ENCODE data around the gene TTLL10.

Gene TTLL10

DNA sequence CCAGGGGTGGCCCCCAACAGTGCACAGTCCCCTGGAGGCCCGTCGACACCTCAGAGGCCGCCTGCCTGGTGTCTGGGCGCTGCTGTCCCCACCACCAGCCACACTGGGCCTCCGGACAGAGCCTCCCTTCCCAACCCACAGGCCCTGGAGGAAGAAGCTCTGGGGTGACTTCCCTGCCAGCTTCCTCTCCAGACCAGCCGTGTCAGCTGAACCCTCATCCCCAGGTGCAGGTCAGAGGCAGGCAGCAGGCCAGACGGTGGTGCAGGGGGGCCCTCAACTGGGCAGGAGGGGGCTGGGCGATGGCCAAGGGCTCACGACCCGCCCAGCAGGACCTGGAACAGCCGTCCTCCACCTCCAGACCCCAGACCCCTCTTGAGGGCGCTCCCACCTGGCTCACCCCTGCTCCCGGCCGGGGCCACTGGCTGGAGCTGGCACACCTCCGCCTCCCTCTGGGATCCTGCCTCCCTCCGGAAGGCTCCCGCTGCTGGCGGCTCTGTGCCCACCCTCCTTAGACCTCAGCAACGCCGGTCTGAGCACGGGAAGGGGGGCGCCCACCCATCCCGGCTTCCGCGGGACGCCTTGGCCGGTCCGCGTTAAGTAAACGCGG, 32.2 kb downstream of the TTLL10 start:
- no peak for DNase-seq (ENCODE audit: low read depth, low spot score)

DNA sequence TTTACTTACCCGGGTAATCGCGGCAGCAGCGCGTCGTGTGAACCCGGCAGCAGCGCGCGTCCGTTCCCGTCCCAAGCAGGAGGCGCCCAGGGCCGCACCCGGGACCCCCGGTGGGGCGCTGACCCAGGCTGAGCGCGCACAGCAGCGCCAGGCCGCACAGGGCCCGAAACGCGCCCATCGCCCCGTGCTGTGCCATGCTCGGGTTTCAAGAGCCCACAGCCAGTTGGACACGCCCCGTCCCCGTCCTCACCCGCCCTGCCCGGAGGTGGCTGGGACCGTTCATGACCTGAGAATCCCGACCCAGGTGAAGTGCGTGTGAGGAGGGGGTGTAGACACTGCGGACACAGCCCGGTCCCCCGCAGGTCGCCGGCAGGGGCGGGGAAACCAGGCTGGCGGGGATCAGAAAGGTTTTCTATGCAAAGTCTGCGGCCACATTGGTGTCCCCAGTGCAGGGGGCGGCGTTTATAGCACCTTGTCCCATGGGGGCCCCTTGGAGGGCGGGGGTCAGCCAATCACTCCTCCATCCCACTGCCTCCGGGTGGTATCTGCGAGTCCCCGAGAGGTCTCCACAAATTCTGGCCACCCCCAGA, 32.8 kb downstream of the TTLL10 start, which contains the start of gene TNFRSF18:
TSS of gene TNFRSF18 (minus strand) at position 217 of the 590 bp plus-strand sequence. CDS start at position 196, 21 bp downstream.
- DNase-seq (ENCODE audit: low read depth, low spot score): peak; percentile 53

DNA sequence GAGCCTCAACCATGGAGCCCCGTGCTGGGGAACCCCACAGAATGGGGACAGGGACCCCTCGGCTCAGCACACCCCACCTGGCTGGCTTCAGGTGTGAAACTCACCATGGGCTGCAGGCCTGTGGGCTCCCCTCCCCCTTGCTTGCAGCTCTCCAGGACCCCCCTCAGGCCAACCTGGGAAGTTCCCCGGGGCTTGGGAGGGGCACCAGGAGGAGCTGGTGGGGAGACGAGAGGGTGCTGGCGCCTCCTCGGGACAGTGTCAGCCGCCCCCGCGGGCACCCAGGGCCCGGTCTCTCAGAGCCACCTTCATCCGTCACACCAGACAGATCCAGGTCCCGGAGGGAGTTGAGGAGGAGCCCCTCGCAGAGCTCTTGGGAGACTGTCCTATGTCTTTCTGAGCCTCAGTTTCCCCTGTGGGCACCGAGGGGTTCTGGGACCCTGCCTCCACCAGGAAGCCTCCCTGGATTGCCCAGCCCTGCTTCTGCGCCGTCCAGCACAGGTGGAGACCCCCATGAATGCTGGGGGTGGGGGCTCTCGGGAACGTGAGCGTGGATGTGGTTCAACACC, 33.4 kb downstream of the TTLL10 start:
- DNase-seq (ENCODE audit: low read depth, low spot score): no peak

DNA sequence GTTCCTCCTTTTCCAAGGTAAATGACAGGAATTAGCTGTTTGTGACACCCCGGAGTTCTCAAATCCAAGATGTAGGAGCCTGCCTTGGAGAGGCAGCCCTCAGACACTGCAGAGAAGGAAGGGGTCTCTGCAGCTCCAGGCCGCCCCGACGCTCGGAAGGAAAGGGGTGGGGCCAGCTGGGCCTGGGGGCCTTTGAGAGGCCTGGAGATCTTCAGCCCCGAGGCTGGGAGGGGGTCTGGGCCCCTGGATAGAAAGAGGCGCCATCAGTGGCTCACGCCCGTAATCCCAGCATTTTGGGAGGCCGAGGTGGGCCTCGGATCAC, 33.9 kb downstream of the TTLL10 start:
- DNase-seq (ENCODE audit: low read depth, low spot score): no peak

DNA sequence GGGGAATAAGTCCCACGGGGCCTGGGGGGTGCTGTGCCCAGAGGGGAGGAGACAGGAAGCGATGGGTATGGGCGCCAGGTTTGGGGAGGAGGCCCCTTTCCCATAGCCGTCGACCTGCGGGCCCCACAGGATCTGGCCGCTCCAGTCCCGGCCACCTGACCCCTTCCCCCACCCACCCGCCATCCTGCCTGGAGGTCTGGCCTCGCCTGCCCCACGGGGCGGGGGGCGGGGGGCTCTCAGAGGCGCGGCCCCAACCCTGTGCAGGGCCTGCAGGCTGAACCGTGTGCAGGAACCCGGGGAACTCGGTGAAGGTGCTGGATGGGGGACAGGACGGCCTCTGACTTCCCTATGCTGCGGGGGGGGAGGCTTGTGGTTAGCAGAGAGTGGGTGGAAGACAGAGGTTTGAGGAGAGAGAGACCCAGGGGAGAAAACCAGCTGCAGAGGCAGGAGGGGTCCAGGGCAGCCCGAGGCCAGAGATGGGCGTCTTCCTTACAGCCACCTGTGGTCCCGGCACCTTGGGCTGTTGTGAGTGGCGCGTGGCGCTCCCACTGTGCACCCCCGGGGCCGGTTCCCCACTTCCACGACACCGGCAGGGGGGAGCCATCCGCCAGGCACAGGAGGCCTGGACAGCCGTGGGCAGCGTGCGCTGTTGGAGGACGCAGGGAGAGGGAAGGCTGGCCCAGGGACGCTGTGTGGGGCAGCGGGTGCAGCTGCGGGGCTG, 35.2 kb downstream of the TTLL10 start:
- no peak for DNase-seq (ENCODE audit: low read depth, low spot score)

DNA sequence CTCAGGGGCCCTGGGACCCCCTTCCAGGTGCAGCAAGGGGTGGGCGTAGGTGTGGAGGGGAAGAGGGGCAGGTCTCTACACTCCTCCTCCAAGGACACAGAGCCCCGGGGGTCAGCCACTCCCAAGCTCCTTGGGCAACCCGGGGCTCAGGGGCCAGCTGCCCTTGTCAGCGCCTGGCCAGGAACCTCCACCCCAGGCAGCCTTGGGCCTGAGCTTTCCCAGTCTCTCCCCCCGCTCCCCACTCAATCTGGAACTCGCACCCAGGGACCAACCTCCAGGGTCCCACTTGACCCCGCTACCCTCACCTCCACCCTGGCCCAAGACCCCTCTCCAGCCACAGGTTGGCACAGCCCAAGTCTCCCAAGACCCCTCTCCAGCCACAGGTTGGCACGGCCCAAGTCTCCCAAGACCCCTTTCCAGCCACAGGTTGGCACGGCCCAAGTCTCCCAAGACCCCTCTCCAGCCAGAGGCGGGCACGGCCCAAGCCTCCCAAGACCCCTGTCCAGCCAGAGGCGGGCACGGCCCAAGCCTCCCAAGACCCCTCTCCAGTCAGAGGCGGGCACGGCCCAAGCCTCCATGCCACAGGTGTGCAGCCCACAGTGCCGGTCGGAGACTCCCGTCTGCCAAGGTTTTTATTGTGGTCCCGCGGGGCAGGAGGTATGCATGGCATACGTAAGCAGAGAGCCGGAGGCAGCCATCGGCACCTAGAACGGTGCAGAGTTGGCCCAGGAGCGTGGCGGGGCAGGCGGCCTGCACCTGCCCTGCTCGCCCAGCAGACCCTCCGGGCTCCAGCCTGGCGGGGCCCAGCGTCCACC, 37.3 kb downstream of the TTLL10 start:
- DNase-seq (ENCODE audit: low read depth, low spot score): no peak

DNA sequence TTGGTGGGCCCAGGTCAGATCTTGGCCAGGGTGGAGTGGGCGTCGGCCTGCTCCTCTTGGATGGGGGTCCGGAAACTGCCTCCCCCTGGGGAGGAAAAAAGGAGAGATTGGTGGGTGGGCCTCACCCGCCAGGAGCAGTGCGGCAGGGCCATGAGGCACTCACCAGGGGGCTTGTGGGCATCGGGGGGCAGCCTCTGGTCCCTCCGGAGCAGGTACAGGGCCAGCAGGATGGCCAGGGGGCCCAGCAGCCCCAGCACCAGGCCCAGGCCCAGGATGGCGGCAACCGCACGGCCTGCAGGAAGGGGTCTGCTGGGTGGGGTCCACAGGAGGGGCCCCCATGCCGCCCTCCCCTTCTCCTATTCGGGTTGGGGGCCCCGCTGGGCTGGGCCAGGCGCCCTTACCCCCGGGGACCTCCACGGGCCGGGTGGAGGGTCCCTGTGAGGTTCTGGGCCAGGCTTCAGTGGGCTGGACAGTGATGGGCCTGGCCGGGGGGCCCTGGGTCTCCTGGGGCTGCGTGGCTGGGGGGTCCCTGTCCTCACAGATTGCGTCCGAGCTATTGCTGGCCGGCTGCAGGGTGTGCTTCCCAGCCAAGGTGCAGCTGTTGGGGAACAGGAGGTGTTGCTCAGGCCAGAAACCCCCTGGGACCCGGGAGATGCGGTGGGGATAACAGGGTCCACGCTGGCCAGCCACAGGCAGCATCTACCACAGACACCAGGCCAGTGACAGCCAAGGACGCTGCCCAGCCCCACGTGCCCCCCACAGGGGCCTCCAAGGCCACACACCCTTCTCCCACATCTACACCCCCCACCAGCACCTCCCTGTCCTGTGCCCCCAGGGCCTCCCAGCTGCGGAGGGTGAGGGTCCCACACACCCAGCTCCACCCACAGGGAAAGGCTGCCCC, 38.1 kb downstream of the TTLL10 start:
- DNase-seq (ENCODE audit: low read depth, low spot score): no peak

DNA sequence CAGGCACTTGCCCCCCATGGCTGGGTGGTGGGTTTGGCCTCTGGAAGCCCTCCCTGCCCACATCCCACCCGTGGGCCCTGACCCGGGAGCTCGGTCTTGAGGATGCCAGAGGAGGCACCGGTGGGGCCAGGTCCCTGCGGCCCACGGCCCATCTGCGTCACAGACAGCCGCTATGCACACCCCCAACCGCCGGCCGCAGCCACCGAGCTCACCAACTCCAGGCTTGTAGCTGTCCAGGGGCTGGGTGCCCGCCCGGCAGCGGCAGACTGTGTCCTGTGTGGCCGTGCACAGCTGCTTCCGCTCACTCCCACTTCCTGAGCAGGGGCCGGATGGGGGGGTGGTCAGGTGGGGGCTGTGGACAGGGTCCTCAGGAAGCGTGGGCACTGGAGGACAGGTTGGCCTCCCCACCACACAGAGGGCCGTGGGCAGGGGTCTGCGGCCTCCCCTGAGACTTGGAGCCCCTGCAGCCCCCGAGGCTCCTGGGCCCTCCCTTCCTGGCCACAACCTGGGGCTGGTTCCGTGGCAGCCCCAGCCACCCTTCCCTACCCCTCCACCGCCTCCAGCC, 39.2 kb downstream of the TTLL10 start:
- no peak for DNase-seq (ENCODE audit: low read depth, low spot score)

DNA sequence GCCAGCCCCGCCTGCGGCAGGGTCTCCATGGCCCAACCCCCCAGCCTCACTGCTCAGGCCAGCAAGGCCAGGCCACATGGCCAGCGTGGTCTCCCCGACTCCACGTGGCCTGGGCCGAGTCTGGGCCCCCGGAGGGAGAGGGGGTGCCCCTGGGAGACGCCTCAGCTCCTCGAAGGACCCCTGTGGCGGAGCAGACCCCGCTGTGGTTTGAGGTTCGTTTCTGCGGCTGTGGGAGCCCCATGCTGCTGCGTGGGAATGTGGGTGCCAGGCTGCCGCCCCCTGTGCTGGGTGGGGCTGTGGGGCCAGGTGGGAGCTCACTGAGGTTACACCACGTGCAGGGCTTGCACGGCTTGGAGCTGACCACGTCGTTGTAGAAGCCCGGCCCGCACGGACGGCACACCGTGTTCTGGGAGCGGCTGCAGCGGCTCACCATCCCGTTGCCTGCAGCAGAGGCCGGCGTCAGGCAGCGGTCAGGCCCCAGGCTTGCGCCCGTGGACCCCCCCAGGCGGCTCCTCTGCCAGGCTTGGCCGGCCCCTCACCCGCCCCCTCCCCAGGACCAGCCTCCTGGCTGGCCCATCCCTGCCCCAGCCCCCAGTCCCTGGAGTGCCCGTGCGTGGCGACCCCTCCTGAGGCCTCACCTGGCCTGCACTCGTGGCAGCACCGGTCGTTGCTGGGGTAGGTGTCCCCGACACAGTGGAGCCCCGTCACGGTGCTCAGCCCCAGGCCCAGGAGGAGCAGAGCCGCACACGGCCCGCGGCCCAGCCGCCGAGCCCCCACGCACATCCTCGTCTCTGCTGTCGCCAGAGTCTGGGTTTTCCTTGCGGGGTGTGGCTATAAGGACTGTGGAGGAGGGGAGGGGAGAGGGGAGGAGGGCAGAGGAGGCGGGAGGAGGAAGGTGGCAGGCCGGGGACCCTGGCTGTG, 39.9 kb downstream of the TTLL10 start, which contains the start of gene TNFRSF4:
TSS of gene TNFRSF4 (minus strand) at position 809 of the 921 bp plus-strand sequence. CDS start at position 783, 26 bp downstream.
- DNase-seq (ENCODE audit: low read depth, low spot score): no peak

DNA sequence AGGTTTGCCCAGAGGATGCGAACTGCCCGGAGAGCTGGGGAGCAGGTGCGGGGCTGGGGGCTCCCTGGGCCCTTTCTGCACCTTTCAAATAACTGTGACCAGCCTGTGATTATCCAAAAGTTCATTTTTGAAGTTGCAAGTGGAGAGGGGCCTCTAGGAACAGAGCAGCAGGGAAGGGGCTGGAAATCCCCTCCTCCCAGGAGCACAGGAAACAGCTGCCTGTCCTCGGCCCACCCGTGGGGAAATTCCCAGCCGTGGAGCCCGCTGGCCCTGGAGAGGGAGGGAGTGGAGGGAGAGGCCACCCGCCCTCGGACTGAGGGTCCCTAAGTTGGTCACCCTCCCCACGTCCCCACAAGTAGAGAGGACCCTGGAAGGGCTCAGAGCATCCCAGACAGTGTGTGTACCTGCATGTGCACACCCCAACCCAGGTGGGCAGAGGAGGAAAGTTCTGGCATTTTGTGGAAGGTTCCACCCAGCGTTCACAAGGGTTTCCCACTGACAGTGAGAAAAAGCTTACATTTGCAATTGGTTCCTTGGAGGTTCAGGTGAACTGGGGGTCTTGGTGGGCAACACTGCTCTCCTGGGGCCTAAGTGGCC, 41.5 kb downstream of the TTLL10 start:
- no peak for DNase-seq (ENCODE audit: low read depth, low spot score)

DNA sequence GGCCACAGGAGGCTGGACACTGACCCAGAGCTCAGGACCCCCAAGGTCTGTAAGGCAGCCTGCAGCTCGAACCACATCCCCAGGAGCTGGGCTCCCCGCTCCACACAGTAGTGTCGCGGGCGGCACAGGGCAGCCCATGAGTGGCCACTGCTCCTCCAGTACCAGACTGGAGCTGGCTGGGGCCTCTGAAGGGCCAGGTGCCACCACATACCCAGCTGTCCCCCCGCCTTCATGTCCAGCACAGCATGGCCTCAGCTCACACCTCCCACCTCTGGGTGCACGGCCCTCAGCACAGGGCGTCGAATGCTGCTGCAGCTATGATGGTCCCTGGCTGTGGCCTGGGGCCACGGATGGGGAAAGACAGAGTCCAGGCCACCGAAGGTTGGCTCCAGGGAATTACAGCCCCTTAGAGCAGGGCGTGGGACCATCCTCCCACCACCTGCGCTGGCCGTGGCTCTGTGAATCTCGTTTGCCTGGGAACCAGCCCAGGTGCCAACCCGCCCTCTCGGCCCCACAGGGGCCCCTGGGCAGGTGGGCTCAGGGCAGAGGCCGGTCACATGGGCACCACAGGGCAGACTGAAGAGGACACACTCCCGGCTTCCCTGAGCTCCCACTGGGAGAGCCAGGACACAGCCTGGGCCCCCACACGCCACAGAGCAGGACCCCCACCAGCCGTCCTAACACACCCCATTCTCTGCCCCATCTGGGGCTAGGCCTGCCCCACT, 42.4 kb downstream of the TTLL10 start:
- no peak for DNase-seq (ENCODE audit: low read depth, low spot score)

DNA sequence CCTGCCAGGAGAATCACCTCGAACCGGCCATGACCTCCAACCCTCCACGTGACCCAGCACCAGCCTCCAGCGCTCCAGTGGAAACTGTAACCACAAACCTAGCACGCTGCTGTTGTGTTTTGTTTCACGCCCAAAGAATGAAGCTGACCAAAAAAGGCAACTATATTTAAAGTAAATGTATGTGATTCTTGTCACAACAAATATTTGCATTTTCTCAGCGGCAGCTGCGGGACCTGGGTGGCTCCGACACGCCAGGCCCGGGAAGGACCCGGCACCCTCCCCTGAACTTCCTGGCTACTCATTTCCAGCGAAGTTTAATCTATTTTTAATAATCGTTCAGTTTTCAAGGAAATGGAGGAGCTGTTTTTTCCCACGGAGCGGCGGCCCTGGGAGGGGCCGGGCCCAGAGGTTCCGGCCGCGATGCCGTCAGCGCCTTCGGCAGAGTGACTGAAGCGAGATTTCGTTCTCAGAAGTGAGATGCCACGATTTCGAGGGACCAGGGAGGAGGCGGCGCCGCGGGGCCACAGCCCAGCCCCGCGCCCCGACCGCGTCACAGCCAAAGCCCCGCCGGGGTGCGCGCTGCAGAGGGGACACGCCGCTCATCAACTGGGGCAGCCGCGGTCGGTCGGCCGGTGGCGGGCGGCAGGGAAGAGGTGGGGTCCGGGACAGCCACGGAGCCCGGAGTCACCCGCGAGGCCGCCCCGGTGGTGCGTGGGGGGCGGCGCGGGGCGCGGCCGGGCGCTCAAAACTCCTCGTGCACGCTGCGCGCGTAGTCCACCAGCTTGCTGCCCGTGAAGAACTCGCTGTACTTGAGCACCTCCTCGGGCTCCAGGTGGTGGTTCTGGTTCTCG, 43.3 kb downstream of the TTLL10 start:
- DNase-seq (ENCODE audit: low read depth, low spot score): no peak

DNA sequence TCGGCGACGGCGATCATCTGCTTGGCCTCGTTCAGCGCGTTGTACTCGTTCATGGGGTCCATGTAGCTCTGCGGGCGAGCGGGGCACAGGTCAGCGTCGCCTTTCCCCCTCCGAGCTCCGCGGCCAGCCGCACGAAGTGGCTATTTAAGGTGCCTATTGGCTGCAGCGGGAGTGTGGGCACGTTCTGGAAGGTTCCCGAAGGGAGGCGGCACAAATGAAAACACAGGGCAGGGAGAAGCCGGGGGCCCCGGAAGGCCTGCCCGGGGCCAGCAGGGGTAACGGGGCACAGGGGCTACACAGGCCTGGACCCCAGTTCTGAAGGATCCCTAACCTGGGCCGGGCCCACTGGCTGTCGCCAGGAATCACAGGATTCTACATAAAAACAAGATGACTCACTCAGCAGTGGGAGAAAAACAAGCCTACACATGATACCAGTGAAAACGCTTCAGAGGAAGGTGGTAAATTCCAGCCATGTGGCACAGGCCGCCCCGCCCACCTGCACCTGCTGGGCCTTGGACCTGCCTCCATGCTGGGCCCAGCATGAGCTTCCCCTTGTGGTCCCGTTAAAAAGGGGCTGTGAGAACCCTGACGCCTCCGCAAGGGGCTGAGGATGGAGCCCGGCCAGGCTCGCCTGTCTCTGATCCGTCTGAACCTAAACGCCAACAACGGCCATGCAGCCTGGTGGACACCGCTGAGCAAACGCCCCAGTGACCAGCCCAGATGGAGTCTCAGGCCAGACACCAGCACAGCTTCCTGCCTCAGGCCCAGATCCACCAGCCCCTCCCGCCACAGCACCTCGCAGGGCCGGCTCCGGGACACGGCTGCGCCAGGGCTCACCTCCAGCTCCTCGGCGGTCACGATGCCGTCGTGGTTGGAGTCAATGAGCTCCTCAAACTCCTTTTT, 44.2 kb downstream of the TTLL10 start:
- DNase-seq (ENCODE audit: low read depth, low spot score): peak; percentile 55

DNA sequence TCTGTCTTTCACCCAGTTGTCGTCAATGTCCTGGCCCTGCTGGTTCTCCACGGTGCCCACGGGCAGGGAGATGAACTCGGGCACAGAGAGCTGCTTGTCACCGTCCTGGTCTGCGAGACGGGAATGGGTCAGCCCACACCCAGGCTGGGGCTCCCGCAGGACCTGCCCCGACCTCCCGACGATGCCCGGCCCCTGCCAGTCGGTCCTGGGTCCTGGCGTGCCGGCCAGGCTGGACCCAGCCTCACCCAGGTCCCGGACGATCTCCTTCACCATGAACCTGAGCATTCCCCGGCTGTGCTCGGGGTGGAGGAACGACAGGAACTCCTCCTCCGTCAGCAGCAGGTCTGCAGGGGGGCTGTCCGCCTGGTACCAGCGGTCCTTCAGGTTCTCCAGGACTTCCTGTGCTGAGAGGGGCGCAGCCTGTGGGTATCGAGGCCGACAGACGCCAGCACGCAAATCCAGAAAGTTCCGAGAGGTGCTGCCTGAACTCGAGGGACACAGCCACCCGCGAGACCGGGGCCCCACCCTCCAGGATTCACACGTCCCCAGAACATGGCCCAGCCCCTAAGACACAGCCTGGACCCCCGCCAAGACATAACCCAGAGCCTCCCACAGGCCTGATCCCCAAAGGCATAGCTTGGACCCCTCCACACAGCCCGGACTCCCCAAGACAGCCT, 45.0 kb downstream of the TTLL10 start:
- DNase-seq (ENCODE audit: low read depth, low spot score): no peak

DNA sequence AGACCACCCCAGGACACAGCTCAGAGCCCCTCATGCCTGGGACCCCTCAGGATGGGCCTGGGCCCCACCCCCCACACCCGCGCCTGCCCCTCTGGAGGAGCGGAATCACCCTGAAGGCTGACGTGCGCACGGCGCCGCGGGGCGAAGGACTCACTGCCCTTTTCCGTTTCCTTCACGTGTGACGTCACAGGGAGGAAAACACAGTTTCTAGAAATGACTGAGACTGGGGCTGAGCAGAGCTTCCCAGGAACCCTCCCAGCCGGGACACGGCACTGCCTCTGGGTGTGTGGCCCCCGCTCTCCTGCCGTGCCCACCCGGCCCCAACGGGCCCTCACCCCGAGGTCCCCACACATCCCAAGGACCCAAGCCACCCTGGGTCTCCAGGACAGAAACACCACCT, 45.7 kb downstream of the TTLL10 start:
- DNase-seq (ENCODE audit: low read depth, low spot score): no peak

DNA sequence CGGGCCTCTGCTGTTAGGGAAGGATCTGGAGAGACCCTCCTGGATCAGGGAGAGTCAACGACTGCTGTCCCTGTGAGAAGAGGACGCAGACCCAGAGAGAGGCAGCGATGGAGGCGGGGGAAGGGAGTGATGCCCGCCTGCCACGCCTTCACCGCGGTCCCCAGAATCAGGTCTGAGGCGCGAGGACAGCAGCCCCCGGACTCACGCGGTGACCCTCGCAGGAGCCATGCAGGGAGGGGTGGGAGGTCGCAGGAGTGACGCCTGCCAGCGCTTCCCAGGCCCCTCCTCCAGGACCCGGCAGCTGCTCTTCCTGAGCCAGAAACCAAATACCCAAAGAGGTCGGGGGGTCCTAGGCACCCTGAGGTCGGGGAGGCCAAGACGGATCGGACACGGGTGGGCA, 46.5 kb downstream of the TTLL10 start:
- DNase-seq (ENCODE audit: low read depth, low spot score): no peak

Measured in astrocyte of the hippocampus (primary cell).